Karpas-422 (cell line): ENCODE results near the gene DOCK11. TPM values are rescaled to one million over a fixed set of nuclear protein-coding genes. Genes with fewer than 3 reads are reported as not detected.

Source experiments
- DNase-seq: peaks from one replicate; pipeline ENCODE4 v3.0.0-alpha.2; 2015
- H2AFZ ChIP-seq: fragments of 200-600 bp; sonication (generic); 2 replicates; pipeline ENCODE4 v1.6.1; 2014; ENCODE audit warnings: antibody characterized with exemption, low read length, mixed read lengths
- H3K27ac ChIP-seq: fragments of 200-600 bp; sonication (generic); 2 replicates; pipeline ENCODE4 v1.5.1; 2014; ENCODE audit warnings: mild to moderate bottlenecking, low read length, moderate library complexity
- H3K27me3 ChIP-seq: fragments of 200-600 bp; sonication (generic); 2 replicates; pipeline ENCODE4 v1.6.1; 2014; ENCODE audit warnings: low read length, mixed read lengths
- H3K36me3 ChIP-seq: fragments of 200-600 bp; sonication (generic); 2 replicates; pipeline ENCODE4 v1.6.1; 2014; ENCODE audit warnings: low read length, mixed read lengths; ENCODE audit not compliant: insufficient read depth
- H3K4me1 ChIP-seq: fragments of 200-600 bp; sonication (generic); 2 replicates; pipeline ENCODE4 v1.6.1; 2014; ENCODE audit warnings: mild to moderate bottlenecking, low read length, mixed read lengths
- H3K4me2 ChIP-seq: fragments of 200-600 bp; sonication (generic); 2 replicates; pipeline ENCODE4 v1.6.1; 2014; ENCODE audit warnings: low read length, low read depth, mild to moderate bottlenecking; ENCODE audit not compliant: poor library complexity, severe bottlenecking
- H3K4me3 ChIP-seq: fragments of 200-600 bp; sonication (generic); 2 replicates; pipeline ENCODE4 v1.5.1; 2014; ENCODE audit warnings: mild to moderate bottlenecking, antibody characterized with exemption, low read length, mixed read lengths
- H3K79me2 ChIP-seq: fragments of 200-600 bp; sonication (generic); 2 replicates; pipeline ENCODE4 v1.6.1; 2014; ENCODE audit warnings: mild to moderate bottlenecking, low read length, mixed read lengths
- H3K9ac ChIP-seq: fragments of 200-600 bp; sonication (generic); 2 replicates; pipeline ENCODE4 v1.6.0; 2014; ENCODE audit warnings: low read length
- H3K9me2 ChIP-seq: fragments of 200-600 bp; sonication (generic), shearing (Covaris generic); replicated peaks from 2 replicates; pipeline ENCODE4 v1.6.0; 2014; ENCODE audit warnings: mild to moderate bottlenecking, low read length, moderate library complexity; ENCODE audit not compliant: insufficient read depth
- H3K9me3 ChIP-seq: fragments of 300-700, 200-600 bp; sonication (generic); 2 replicates; pipeline ENCODE4 v1.6.1; 2014; ENCODE audit warnings: low read length, mixed read lengths
- H4K20me1 ChIP-seq: fragments of 200-600 bp; sonication (generic); 2 replicates; pipeline ENCODE4 v1.6.1; 2014; ENCODE audit warnings: mild to moderate bottlenecking, antibody characterized with exemption, low read length, low read depth; ENCODE audit not compliant: insufficient read depth
- total RNA-seq: library from RNA; depleted of rRNA; stranded (reverse); fragments of >200 nt; shearing (Covaris generic); gene quantifications from 2 replicates; pipeline ENCODE4 v1.2.3, GENCODE V29; 2014; ENCODE audit warnings: low replicate concordance

Gene DOCK11
- total RNA-seq, 1 experiment from 2014 or later, result 70.5 TPM

GRCh38 chrX:118665204-118665603 lies 169.6 kb downstream of the DOCK11 start:
- H3K9me3 ChIP-seq, result no peaks in the 10 kb centered on the region
- H3K27me3 ChIP-seq, result no peaks in the 10 kb centered on the region
- H3K79me2 ChIP-seq, result no peaks in the 10 kb centered on the region
- no peaks in the 10 kb centered on the region for H3K9me2 ChIP-seq
- no peak overlapping the region for H3K27ac ChIP-seq
- no peaks in the 10 kb centered on the region for H4K20me1 ChIP-seq
- H2AFZ ChIP-seq, result no peak overlapping the region
- H3K4me3 ChIP-seq, result no peak overlapping the region
- H3K9ac ChIP-seq, result no peak overlapping the region
- no peaks in the 10 kb centered on the region for H3K4me1 ChIP-seq
- no peak for DNase-seq
- H3K4me2 ChIP-seq, result no peak overlapping the region
- H3K36me3 ChIP-seq, result no peaks in the 10 kb centered on the region

DNA sequence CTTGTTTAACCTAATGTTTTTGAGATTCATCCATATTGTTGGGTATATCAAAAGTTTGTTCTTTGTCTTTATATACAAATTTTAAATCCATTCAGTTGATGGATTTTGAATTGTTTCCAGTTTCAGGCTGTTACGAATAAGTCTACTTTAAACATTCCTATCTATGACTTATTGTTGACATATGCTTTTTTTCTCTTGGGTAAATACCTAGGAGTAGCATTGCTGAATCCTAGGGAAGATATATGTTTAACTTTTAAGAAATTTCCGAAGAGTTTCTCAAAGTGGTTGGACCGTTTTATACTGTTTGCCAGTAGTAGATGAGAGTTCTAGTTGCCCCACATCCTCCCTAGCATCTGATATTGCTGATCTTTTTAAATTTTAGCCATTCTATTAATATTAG lies 170.9 kb downstream of the DOCK11 start:
- Histone ChIP-seq H3K27me3 (no peaks in the 10 kb centered on the region), H3K4me2 (no peak overlapping the region), H2AFZ (no peak overlapping the region), H4K20me1 (no peaks in the 10 kb centered on the region), H3K36me3 (no peaks in the 10 kb centered on the region), H3K4me1 (no peaks in the 10 kb centered on the region), H3K79me2 (no peaks in the 10 kb centered on the region), H3K9me2 (no peaks in the 10 kb centered on the region), H3K9me3 (no peaks in the 10 kb centered on the region), H3K4me3 (no peak overlapping the region), H3K27ac (no peak overlapping the region), H3K9ac (no peak overlapping the region)
- DNase-seq, result no peak

DNA sequence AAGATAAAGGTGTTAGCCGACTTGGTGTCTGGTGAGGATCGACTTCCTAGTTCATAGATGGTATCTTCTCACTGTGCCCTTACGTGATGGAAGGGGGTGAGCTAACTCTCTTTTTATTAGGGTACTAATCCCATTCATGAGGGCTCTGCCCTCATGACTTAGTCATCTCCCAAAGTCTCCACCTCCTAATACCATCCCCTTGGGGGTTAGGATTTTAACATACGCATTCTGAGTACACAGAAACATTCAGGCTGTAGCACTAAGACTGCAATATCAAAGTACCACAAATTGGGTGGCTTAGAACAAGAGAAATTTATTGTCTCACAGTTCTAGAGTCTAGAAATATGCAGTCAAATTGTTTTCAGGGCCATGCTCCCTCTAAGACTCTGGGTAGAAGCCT lies 173.8 kb downstream of the DOCK11 start:
- no peaks in the 10 kb centered on the region for H3K36me3 ChIP-seq

GRCh38 chrX:118675326-118675965 lies 179.8 kb downstream of the DOCK11 start:
- no peaks in the 10 kb centered on the region for H3K9me2 ChIP-seq
- H3K4me1 ChIP-seq, result no peaks in the 10 kb centered on the region
- no peak overlapping the region for H3K27ac ChIP-seq
- no peak overlapping the region for H3K4me2 ChIP-seq
- no peaks in the 10 kb centered on the region for H3K27me3 ChIP-seq
- no peak overlapping the region for H3K9ac ChIP-seq
- H3K79me2 ChIP-seq, result no peaks in the 10 kb centered on the region
- no peaks in the 10 kb centered on the region for H3K36me3 ChIP-seq
- no peaks in the 10 kb centered on the region for H3K9me3 ChIP-seq
- no peak for DNase-seq
- no peaks in the 10 kb centered on the region for H4K20me1 ChIP-seq
- no peak overlapping the region for H3K4me3 ChIP-seq
- H2AFZ ChIP-seq, result no peak overlapping the region

More for the DNA sequence above, 173.8 kb downstream of the DOCK11 start:
- H3K27ac ChIP-seq, result no peak overlapping the region
- no peaks in the 10 kb centered on the region for H3K9me3 ChIP-seq
- H3K27me3 ChIP-seq, result no peaks in the 10 kb centered on the region
- no peaks in the 10 kb centered on the region for H3K4me1 ChIP-seq
- DNase-seq, result no peak
- H3K79me2 ChIP-seq, result no peaks in the 10 kb centered on the region
- no peak overlapping the region for H3K4me3 ChIP-seq
- H2AFZ ChIP-seq, result no peak overlapping the region
- no peak overlapping the region for H3K4me2 ChIP-seq
- H3K9me2 ChIP-seq, result no peaks in the 10 kb centered on the region
- H4K20me1 ChIP-seq, result no peaks in the 10 kb centered on the region
- H3K9ac ChIP-seq, result no peak overlapping the region

DNA sequence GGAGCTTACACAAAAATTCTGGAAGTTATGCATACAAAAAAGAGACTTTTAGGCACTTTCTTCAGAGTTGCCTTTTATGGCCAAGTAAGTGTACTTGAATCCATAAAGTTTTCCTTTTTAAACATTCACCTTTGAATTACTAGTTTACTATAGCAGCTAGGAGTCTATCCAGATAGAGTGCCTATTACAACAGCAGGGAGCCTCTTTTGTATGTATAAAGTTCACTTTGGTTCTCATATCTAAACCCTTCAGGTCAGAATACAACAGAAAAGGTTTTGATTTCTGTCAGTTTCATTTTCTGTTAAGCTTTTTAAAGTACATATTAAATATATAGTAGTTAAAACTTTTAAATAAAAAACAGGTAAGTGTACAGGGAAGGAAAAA lies 180.3 kb downstream of the DOCK11 start:
- no peaks in the 10 kb centered on the region for H3K27me3 ChIP-seq
- no peak overlapping the region for H3K4me2 ChIP-seq
- no peaks in the 10 kb centered on the region for H3K36me3 ChIP-seq
- no peak for DNase-seq
- no peaks in the 10 kb centered on the region for H4K20me1 ChIP-seq
- no peak overlapping the region for H3K9ac ChIP-seq
- H3K9me3 ChIP-seq, result no peaks in the 10 kb centered on the region
- H3K27ac ChIP-seq, result no peak overlapping the region
- H3K79me2 ChIP-seq, result no peaks in the 10 kb centered on the region
- H3K9me2 ChIP-seq, result no peaks in the 10 kb centered on the region
- no peak overlapping the region for H3K4me3 ChIP-seq
- no peaks in the 10 kb centered on the region for H3K4me1 ChIP-seq
- no peak overlapping the region for H2AFZ ChIP-seq

DNA sequence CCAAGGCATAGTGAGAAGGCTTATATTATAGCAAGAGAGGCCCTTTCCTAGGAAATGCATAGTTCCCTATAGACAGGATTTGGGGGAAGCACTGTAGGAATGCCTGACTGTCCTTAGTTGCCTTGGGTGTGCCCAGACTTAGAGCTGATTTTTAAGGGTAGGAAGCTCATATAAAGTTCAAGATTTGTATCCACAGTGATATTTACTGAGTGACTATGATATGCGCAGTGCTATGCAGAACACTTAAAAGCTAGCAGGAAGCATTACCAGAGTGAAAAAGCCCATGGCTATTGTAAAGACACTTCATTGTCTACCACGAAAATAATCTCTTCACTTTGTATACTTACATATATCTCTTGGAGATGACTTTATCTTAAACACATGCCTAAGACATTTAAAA lies 181.7 kb downstream of the DOCK11 start:
- no peaks in the 10 kb centered on the region for H3K9me2 ChIP-seq
- no peaks in the 10 kb centered on the region for H3K36me3 ChIP-seq
- H3K4me2 ChIP-seq, result no peak overlapping the region
- H3K27ac ChIP-seq, result no peak overlapping the region
- H3K4me1 ChIP-seq, result no peaks in the 10 kb centered on the region
- no peak overlapping the region for H3K4me3 ChIP-seq
- no peak for DNase-seq
- no peaks in the 10 kb centered on the region for H3K79me2 ChIP-seq
- H3K9me3 ChIP-seq, result no peaks in the 10 kb centered on the region
- H4K20me1 ChIP-seq, result no peaks in the 10 kb centered on the region
- no peaks in the 10 kb centered on the region for H3K27me3 ChIP-seq
- no peak overlapping the region for H3K9ac ChIP-seq
- no peak overlapping the region for H2AFZ ChIP-seq

DNA sequence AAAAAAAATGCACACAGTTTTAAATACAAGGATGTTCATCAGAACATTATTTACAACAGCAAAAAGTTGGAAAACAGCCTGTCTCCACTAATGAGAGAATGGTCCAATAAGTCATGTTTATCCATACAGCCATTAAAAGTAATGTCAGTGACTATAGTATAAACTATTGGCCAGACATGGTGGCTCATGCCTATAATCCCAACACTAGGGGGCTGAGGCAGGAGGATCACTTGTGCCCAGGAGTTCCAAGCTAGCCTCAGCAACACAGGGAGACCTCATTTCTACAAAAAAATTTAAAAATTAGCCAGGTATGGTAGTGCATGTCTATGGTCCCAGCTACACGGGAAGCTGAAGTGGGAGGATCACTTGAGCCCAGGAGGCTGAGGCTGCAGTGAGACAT lies 183.7 kb downstream of the DOCK11 start:
- peaks cover 14% of the 10 kb centered on the region for H3K4me1 ChIP-seq
- no peak overlapping the region for H3K4me3 ChIP-seq
- H3K27ac ChIP-seq, result no peak overlapping the region
- no peak overlapping the region for H3K4me2 ChIP-seq
- no peaks in the 10 kb centered on the region for H3K9me3 ChIP-seq
- no peaks in the 10 kb centered on the region for H3K79me2 ChIP-seq
- no peak overlapping the region for H2AFZ ChIP-seq
- no peak overlapping the region for H3K9ac ChIP-seq
- no peaks in the 10 kb centered on the region for H3K27me3 ChIP-seq
- no peaks in the 10 kb centered on the region for H4K20me1 ChIP-seq
- no peaks in the 10 kb centered on the region for H3K36me3 ChIP-seq
- H3K9me2 ChIP-seq, result no peaks in the 10 kb centered on the region
- no peak for DNase-seq

DNA sequence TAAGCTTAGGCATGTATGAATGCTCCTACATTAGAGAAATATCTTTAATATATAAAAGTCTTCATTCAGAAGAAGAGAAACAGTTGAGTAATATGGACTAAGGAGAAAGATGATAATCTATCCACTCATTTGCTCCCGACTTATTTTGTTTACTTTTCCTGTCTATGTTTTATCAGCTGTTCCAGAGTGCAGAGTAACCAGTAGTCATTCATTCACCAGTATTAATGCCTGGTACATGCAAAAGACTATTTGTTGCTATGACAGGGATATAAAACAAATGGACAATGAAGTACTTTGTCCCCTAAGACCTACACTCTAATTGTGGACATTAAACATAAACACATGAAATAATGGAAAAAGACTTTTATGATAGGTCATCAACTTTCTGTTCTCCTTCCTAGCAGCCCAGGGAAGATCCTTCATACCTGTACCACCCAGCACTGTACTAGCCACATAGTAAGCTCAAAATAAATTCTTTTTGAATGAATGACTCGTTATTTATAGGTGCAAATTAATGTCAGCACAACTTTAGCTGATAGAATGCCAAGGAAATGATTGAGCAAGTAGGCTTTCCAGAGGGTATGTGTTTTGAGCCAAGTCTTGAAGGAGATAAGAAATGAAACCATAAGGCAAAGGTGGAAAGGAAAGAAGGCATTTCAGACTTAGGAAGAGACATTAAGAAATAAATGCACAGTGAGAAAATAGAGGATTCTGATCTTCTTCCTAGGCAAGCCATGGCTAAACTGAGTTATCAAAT lies 186.8 kb downstream of the DOCK11 start:
- peaks cover 14% of the 10 kb centered on the region for H3K4me1 ChIP-seq

More for the DNA sequence above, 186.8 kb downstream of the DOCK11 start:
- H3K36me3 ChIP-seq, result no peaks in the 10 kb centered on the region
- no peak overlapping the region for H2AFZ ChIP-seq
- no peaks in the 10 kb centered on the region for H3K9me2 ChIP-seq
- H4K20me1 ChIP-seq, result no peaks in the 10 kb centered on the region
- no peak overlapping the region for H3K4me3 ChIP-seq
- no peaks in the 10 kb centered on the region for H3K9me3 ChIP-seq
- H3K27me3 ChIP-seq, result no peaks in the 10 kb centered on the region
- H3K9ac ChIP-seq, result no peak overlapping the region
- no peak overlapping the region for H3K4me2 ChIP-seq
- no peaks in the 10 kb centered on the region for H3K79me2 ChIP-seq
- no peak overlapping the region for H3K27ac ChIP-seq
- DNase-seq, result no peak
